Lower leg skin (tissue), 4 donors: ENCODE measurements around the gene CADPS2. TPM values are rescaled to one million over a fixed set of nuclear protein-coding genes. Genes with fewer than 3 reads are reported as not detected.
"Not testable (repeated sequence)": the region's sequence is repeated elsewhere in the genome, so short reads cannot be mapped to it uniquely, and the experiment has no call there.

Experiments
- DNase-seq, 2 donors: peaks; one replicate each; pipeline ENCODE4 v3.0.0-alpha.2; 2019; ENCODE audit warnings: low spot score in 2 of 2
- H3K4me3 ChIP-seq: fragments of 200-600 bp; sonication (generic); 2 replicates; pipeline ENCODE4 v1.5.1; 2017; ENCODE audit warnings: mild to moderate bottlenecking, low read depth; ENCODE audit not compliant: poor library complexity, severe bottlenecking
- POLR2A ChIP-seq, 2 donors: fragments of 450-650 bp; IDR thresholded peaks; one replicate each; pipeline ENCODE4 v1.6.1; 2016 to 2017; ENCODE audit warnings: antibody characterized with exemption in 2 of 2, mild to moderate bottlenecking in 1 of 2, moderate library complexity in 1 of 2
- WGBS, 2 donors: methylation state at CpG; one replicate each; pipeline ENCODE4 v1.1.5; 2018; 5-methylcytosine and 5-hydroxymethylcytosine counted together
- intact Hi-C: fragments of 100-400 bp; cut with DNase I; formaldehyde crosslinking; loops from one replicate; pipeline ENCODE4 v1.15.0; 2023; ENCODE audit warnings: low total_unique reads
- total RNA-seq, 4 donors: library from RNA; depleted of rRNA; stranded (reverse); fragments of >200 nt; gene quantifications; one replicate each; pipeline ENCODE4 v1.1.0, GENCODE V29; 2016
- TF ChIP-seq, protein P1 (sequence below), 3 donors: fragments of 450-650 bp; IDR thresholded peaks; one replicate each; pipeline ENCODE4 v1.5.1; 2016; ENCODE audit warnings: antibody characterized with exemption in 3 of 3, mild to moderate bottlenecking in 3 of 3, moderate library complexity in 2 of 3

Gene CADPS2
- total RNA-seq, 4 donors from 2014 or later, result 4.1 to 11.6 (median 6.5) TPM

DNA sequence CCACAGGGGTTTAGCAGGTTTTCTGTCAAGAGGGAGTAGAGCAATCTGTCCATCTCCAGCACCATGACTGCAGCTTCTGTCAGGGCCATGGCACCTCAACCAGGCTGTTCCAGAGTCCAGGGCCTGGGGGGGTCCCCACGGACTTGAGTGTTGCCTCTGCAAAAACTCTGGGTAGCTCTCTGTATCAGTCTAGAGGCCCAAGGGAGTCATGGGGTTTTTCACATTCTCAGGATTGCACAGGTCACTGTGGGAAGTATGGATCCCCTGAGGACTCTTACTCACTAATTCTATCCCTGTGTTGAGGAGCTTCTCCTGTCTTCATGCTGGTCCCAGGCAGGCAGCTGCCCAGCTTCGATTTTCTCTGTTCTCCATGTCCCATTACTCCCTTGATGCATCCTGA lies 247.8 kb downstream of the CADPS2 start:
- TF ChIP-seq, protein P1, sequence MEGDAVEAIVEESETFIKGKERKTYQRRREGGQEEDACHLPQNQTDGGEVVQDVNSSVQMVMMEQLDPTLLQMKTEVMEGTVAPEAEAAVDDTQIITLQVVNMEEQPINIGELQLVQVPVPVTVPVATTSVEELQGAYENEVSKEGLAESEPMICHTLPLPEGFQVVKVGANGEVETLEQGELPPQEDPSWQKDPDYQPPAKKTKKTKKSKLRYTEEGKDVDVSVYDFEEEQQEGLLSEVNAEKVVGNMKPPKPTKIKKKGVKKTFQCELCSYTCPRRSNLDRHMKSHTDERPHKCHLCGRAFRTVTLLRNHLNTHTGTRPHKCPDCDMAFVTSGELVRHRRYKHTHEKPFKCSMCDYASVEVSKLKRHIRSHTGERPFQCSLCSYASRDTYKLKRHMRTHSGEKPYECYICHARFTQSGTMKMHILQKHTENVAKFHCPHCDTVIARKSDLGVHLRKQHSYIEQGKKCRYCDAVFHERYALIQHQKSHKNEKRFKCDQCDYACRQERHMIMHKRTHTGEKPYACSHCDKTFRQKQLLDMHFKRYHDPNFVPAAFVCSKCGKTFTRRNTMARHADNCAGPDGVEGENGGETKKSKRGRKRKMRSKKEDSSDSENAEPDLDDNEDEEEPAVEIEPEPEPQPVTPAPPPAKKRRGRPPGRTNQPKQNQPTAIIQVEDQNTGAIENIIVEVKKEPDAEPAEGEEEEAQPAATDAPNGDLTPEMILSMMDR (IDR thresholded peaks at IDR 0.05), result no peak
- no peak for TF ChIP-seq POLR2A (IDR thresholded peaks at IDR 0.05)
- DNase-seq, result no peak
- 65 to 88% methylated on average over 2 of the region's 2 CpGs for WGBS, 2 donors
- no peak overlapping the region for H3K4me3 ChIP-seq
- intact Hi-C loops, result no loop called here

DNA sequence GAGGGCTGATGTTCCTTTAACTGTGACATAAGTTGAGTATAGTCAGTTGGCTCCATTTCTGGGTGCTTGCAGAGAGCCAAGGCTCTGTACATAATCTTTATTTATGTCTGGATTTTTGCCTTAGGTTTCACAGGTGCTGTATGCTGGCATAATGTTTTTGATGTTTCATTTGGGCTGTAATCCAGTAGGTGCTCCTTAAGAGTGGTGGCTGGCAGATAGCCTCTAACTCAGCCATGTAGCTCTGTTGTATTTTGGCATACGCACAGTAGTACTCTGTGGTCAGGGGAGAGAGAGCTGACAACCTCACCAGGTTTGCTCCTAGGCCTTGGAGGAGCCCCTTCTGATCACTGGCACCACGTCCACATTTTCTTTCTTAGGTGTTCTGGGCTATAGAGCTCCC lies 248.5 kb downstream of the CADPS2 start:
- no peak overlapping the region for H3K4me3 ChIP-seq
- intact Hi-C loops, result no loop called here
- no peak for DNase-seq
- no peak for TF ChIP-seq POLR2A (IDR thresholded peaks at IDR 0.05)
- TF ChIP-seq, protein P1 (IDR thresholded peaks at IDR 0.05), result no peak
- 55 to 61% methylated on average over 2 of the region's 2 CpGs for WGBS, 2 donors

DNA sequence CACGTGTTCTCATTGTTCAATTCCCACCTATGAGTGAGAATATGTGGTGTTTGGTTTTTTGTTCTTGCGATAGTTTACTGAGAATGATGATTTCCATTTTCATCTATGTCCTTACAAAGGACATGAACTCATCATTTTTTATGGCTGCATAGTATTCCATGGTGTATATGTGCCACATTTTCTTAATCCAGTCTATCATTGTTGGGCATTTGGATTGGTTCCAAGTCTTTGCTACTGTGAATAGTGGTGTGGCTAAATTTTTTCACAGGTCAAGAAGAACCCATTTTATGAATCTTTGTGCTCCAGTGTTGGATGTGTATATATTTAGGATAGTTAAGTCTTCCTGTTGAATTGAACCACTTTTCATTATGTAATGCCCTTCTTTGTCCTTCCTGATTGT lies 250.8 kb downstream of the CADPS2 start:
- intact Hi-C loops, H3K4me3 ChIP-seq, DNase-seq: not testable (repeated sequence)
- 89 to 100% methylated on average over 2 of the region's 2 CpGs for WGBS, 2 donors

DNA sequence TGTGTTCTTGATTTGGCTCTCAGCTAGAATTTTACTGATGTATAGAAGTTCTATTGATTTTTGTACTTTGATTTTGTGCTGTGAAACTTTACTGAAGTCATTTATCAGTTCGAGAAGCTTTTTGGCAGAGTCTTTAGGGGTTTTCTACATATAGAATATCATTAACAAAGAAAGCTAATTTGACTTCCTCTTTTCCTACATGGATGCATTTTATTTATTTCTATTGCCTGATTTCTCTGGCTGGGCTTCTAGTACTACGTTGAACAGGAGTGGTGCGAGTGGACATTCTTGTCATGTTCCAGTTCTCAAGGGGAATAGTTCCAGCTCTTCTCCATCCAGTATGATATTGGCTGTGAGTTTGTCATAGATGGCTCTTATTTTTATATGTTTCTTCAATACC lies 252.8 kb downstream of the CADPS2 start:
- H3K4me3 ChIP-seq, result no peak overlapping the region
- intact Hi-C loops, result no loop called here
- 63 to 70% methylated on average over 3 of the region's 3 CpGs for WGBS, 2 donors
- no peak for DNase-seq
- TF ChIP-seq POLR2A (IDR thresholded peaks at IDR 0.05), result no peak
- TF ChIP-seq, protein P1 (IDR thresholded peaks at IDR 0.05), result no peak

DNA sequence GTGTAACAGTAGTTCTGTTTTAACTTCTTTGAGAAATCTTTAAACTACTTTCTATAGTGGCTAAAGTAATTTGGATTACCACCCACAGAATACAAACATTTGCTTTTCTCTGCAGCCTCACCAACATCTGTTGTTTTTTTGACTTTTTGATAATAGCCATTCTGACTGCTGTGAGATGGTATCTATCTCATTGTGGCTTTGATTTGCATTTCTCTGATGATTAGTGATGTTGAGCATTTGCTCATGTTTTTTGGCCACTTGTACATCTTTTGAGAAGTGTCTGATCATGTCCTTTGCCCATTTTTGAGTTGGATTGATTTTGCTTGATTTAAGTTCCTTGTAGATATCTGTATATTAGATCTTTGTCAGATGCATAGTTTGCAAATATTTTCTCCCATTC lies 254.0 kb downstream of the CADPS2 start:
- H3K4me3 ChIP-seq, result no peak overlapping the region
- TF ChIP-seq, protein P1 (IDR thresholded peaks at IDR 0.05), result no peak
- TF ChIP-seq POLR2A (IDR thresholded peaks at IDR 0.05), result no peak
- intact Hi-C loops, result no loop called here
- no peak for DNase-seq

DNA sequence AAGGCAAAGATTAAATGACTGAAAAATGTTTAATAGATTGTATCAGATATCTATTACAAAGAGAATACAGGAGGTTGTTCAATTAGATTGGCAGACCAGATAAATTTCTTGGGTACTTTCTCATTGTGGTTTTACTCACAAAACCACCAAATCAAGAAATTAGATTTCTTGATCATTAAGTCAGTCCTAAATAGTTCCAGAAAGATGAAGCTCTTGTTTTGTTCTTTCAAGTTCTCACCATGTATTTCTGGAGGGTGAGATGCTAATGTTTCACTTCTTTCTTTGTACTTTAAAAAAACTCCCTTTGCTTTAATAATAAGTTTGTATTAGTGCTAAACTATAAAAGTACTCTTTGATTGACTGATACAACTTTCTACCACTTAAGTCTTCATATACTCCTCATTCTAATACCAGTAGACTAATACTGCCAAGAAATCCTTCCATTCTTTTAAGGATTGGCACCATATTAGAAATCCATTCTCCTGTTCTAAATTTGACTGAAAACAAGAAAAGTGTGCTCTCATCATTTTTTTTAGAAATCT lies 256.8 kb downstream of the CADPS2 start:
- no peak for DNase-seq
- H3K4me3 ChIP-seq, result no peak overlapping the region
- intact Hi-C loops, result no loop called here
- no peak for TF ChIP-seq POLR2A (IDR thresholded peaks at IDR 0.05)

DNA sequence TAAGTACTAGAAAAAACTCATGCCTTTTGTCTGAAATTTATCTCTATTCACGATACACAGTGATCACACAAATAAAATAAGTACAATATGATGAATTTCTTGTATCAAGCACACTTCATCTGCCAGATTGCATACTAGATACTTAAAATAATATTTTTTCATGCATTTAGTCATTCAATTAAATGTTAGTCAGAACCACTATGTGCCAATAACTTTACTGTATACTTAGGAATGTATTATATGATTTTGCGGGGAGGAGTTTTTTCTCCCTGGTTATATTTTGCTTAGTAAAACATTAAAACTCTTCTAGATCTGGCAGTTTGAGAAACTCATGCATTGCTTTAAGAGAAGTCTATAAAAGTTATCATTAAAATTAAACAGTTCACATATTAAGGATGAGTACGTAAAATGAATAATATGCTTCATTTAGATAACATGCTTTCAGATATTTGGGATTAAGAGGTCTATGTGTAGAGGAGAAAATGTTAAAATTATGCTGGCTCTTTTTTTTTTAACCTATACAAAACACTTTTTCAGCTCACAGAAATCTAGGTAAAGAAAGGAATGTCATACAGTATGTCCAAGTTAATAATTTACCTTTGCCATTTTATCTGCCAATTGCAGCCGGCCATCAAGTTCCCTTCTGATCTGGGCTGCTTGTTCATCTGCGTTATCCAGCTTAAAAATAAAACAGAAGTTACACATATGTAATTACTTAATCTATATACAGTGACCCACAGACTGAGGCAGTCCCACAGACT lies 257.4 kb downstream of the CADPS2 start:
- no peak overlapping the region for H3K4me3 ChIP-seq
- 86 to 92% methylated on average over 5 of the region's 5 CpGs for WGBS, 2 donors
- no peak for TF ChIP-seq POLR2A (IDR thresholded peaks at IDR 0.05)
- TF ChIP-seq, protein P1 (IDR thresholded peaks at IDR 0.05), result no peak
- intact Hi-C loops, result no loop called here
- no peak for DNase-seq
